Panc1 (cell line): ENCODE results near the gene OR2T1.

Experiments
- POLR2AphosphoS5 ChIP-seq: IDR thresholded peaks from 2 replicates; pipeline ENCODE4 v1.6.1; 2012; ENCODE audit warnings: mild to moderate bottlenecking, low read depth, low read length, moderate library complexity
- SIN3A ChIP-seq: IDR thresholded peaks from 2 replicates; pipeline ENCODE4 v1.6.1; 2012; ENCODE audit warnings: low read depth, mild to moderate bottlenecking, low read length, moderate library complexity, borderline replicate concordance; ENCODE audit not compliant: insufficient read depth
- TF ChIP-seq, protein P1 (sequence below): fragments of 450-650 bp; IDR thresholded peaks from 2 replicates; pipeline ENCODE4 v1.5.1; 2017; ENCODE audit warnings: mild to moderate bottlenecking
- TF ChIP-seq, protein P2 (sequence below), 2 experiments: IDR thresholded peaks; 2 replicates each; pipeline ENCODE4 v1.6.1; 2011 to 2012; ENCODE audit warnings: low read depth in 2 of 2, control low read depth in 1 of 2, low read length in 1 of 2, mild to moderate bottlenecking in 1 of 2, moderate library complexity in 1 of 2; ENCODE audit not compliant: insufficient read depth in 1 of 2

DNA sequence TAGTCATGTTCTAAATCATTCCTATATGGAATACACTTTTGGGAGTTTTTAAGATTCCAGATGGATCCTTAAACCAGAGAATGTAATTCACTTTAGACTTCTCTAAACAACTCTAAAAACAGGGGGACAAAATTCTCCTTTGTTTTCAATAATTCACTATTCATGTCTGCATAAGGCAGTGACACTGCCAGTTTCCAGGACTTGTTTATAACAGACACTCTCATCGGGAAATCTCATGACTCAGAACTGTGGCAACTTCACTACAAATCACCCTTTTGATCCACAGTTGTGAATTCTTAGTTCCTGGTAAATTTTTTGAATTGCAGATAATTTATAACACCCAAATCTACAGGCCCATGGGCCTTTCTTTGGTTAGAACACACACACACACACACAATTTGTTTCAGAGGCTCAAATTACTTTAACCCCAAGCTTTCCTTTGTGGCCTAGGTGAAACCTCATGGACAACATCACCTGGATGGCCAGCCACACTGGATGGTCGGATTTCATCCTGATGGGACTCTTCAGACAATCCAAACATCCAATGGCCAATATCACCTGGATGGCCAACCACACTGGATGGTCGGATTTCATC lies 41.6 kb upstream of the OR2T1 start, which contains the start of gene OR2T4:
- no peak for TF ChIP-seq POLR2AphosphoS5
- TF ChIP-seq, protein P1, sequence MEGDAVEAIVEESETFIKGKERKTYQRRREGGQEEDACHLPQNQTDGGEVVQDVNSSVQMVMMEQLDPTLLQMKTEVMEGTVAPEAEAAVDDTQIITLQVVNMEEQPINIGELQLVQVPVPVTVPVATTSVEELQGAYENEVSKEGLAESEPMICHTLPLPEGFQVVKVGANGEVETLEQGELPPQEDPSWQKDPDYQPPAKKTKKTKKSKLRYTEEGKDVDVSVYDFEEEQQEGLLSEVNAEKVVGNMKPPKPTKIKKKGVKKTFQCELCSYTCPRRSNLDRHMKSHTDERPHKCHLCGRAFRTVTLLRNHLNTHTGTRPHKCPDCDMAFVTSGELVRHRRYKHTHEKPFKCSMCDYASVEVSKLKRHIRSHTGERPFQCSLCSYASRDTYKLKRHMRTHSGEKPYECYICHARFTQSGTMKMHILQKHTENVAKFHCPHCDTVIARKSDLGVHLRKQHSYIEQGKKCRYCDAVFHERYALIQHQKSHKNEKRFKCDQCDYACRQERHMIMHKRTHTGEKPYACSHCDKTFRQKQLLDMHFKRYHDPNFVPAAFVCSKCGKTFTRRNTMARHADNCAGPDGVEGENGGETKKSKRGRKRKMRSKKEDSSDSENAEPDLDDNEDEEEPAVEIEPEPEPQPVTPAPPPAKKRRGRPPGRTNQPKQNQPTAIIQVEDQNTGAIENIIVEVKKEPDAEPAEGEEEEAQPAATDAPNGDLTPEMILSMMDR: no peak
- no peak for TF ChIP-seq SIN3A
- TF ChIP-seq, protein P2, sequence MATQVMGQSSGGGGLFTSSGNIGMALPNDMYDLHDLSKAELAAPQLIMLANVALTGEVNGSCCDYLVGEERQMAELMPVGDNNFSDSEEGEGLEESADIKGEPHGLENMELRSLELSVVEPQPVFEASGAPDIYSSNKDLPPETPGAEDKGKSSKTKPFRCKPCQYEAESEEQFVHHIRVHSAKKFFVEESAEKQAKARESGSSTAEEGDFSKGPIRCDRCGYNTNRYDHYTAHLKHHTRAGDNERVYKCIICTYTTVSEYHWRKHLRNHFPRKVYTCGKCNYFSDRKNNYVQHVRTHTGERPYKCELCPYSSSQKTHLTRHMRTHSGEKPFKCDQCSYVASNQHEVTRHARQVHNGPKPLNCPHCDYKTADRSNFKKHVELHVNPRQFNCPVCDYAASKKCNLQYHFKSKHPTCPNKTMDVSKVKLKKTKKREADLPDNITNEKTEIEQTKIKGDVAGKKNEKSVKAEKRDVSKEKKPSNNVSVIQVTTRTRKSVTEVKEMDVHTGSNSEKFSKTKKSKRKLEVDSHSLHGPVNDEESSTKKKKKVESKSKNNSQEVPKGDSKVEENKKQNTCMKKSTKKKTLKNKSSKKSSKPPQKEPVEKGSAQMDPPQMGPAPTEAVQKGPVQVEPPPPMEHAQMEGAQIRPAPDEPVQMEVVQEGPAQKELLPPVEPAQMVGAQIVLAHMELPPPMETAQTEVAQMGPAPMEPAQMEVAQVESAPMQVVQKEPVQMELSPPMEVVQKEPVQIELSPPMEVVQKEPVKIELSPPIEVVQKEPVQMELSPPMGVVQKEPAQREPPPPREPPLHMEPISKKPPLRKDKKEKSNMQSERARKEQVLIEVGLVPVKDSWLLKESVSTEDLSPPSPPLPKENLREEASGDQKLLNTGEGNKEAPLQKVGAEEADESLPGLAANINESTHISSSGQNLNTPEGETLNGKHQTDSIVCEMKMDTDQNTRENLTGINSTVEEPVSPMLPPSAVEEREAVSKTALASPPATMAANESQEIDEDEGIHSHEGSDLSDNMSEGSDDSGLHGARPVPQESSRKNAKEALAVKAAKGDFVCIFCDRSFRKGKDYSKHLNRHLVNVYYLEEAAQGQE (IDR thresholded peaks at IDR 0.05; ENCODE audit: insufficient read depth in 1 of 2, low read depth in 2 of 2, low read length in 1 of 2): no peak
